ENCODE measurements around the gene SRA1. TPM values are rescaled to one million over a fixed set of nuclear protein-coding genes. Genes with fewer than 3 reads are reported as not detected.

Gene SRA1
- total and polyA plus RNA-seq, 2 of the 8 experiments (the other 6 are each of a cell fraction or from before 2014, with no cell fraction given) = 27.4 to 39.4 TPM

DNA sequence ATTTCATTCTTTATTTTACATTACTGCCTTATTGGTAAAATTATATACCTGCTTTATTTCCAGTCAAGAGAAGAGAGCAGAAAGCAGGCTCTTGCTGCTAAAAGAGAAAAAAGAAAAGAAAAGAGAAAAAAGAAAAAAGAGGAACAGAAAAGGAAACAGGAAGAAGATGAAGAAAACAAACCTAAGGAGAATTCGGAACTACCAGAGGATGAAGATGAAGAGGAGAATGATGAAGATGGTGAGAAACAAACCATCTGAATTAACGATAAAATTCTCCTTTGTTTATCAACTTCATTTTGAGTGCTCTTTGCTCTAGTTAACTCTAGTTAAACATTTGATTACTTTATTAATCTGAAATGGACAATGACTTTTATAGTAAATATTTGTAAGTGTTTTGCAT lies 33.3 kb downstream of the SRA1 start (continued):
- TF ChIP-seq, protein P1, sequence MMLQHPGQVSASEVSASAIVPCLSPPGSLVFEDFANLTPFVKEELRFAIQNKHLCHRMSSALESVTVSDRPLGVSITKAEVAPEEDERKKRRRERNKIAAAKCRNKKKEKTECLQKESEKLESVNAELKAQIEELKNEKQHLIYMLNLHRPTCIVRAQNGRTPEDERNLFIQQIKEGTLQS (IDR thresholded peaks at IDR 0.05; ENCODE audit: insufficient read depth, low read depth, low read length) = no peak
- TF ChIP-seq ASH2L (IDR thresholded peaks at IDR 0.05; ENCODE audit: low read length) (no peak), KDM5A (IDR thresholded peaks at IDR 0.05; ENCODE audit: low read length) (no peak), POLR2AphosphoS5 (IDR thresholded peaks at IDR 0.05; ENCODE audit: low read depth, low read length) (no peak), KDM1A (IDR thresholded peaks at IDR 0.05; ENCODE audit: borderline replicate concordance, low read length) (no peak), YY1 (IDR thresholded peaks at IDR 0.05; ENCODE audit: low read depth, low read length) (no peak), TEAD4 (IDR thresholded peaks at IDR 0.05; ENCODE audit: low read depth, low read length) (no peak), EGR1 (IDR thresholded peaks at IDR 0.05; ENCODE audit: borderline replicate concordance, low read depth, low read length) (no peak)

Measured in H1 (cell line).